Glomerular visceral epithelial cell (primary cell): Measurements from ENCODE around the gene ZNF559.

Source experiments
- DNase-seq: peaks from one replicate; pipeline ENCODE4 v3.0.0-alpha.2; 2016; ENCODE audit errors: extremely low spot score

Gene ZNF559

DNA sequence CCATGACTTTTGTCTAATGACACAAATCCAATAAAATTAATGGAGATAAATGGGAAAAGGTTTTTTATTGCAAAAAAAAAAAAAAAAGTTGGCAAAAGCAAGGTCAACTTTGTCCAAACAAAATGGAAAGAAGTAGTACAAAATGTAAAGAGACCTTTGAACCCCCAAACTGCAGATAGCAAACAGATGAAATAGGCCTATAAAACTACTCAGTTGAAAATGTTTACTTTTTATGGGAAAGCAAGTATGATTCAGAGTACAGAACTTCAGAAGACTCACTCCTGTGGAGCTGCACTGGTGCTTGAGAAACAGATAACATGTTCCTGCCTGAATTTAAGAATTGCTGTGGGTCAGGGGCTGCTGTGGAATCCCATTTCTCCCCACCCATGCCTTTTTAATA is 29.0 kb downstream of the ZNF559 start:
- DNase-seq: no peak

- no peak for DNase-seq
These were observed 30.7 kb downstream of the ZNF559 start for GRCh38 chr19:9354651-9355050.

DNA sequence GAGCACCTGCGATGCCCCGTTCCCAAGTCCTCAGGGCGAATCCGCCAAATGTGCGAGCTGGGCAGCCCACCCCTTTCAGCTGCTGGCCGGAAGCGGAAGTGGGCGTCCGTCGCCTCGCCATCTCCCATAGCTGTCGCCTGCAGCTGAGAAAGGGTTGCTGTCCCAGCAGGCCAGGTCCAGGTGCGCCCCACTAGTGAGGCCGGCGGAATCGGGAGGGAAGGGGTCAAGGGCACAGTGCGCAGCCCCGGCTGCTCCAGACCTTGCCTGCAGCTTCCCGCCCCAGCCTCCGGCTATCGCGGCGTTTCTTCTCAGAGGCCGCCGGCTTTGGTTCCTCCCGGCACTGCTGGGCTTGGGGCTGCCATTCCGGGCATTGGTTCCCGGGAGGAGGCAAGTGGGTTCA is 38.9 kb downstream of the ZNF559 start, which contains the start of gene ZNF177:
TSS of gene ZNF177 (plus strand) at position 109 of the 400 bp plus-strand sequence. CDS start 15,299 bp downstream, outside the sequence.
- no peak for DNase-seq

DNA sequence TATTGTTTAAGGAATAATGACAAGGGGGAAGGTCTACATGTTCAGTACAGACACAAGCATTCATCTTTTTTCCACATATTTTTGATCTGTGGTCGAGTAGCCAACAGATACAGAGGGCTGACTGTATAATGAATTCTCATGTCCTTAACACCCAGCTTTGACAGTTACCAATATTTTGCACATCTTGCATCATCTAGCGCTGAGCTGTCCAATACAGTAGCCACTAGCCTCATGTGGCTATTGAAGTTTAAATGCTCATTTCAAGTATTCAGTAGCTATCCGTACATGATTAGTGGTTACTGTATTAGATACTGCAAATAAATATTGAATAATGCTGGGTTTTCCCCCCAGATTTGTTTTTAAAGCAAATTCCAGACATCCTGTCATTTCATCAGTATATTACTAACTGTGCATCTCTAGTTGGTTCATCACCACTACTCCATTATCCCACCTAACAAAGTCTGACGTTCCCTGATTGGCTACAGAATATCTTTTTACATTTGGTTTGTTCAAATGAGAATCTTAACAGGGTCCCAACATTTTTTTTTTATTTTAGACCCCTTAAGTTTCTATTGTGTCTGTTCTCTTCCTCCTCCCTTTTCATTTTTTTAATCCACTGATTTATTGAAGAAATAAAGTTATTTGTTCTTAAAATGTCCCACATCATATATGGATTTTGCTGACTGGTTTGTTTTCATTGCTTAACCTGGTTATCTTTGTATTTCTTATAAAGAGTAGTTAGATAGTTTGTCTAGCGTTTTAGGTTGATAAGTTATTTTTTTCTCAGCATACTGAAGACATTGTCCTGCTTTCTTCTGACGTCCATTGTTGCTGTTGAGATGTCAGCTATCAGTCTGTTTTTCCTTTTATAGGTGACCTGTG is 47.0 kb downstream of the ZNF559 start:
- no peak for DNase-seq

- no peak for DNase-seq
These were observed 57.4 kb downstream of the ZNF559 start for GRCh38 chr19:9381361-9381785.
